Tibial artery (tissue), 4 donors: ENCODE measurements around the gene AHSA1.
"Not testable (repeated sequence)": the region's sequence is repeated elsewhere in the genome, so short reads cannot be mapped to it uniquely, and the experiment has no call there.

Source experiments
- DNase-seq, 2 donors: peaks; one replicate each; pipeline ENCODE4 v3.0.0-alpha.2; 2019
- H3K27ac ChIP-seq, 2 donors: fragments of 200-600 bp; sonication (generic) in 1 of 2; 1 replicate in 1 of 2; 2 replicates in 1 of 2; pipeline ENCODE4 v1.5.1; 2018 to 2019; ENCODE audit warnings: mild to moderate bottlenecking in 1 of 2
- H3K27me3 ChIP-seq, 2 donors: fragments of 200-600 bp; sonication (generic) in 1 of 2; one replicate each; pipeline versions ENCODE4 v1.5.1 to v1.6.0; 2016 to 2019
- H3K36me3 ChIP-seq, 3 donors: fragments of 200-600 bp; sonication (generic) in 2 of 3; one replicate each; pipeline ENCODE4 v1.5.1; 2016 to 2019; ENCODE audit warnings: mild to moderate bottlenecking in 2 of 3
- H3K4me1 ChIP-seq, 4 donors: fragments of 200-600 bp; sonication (generic) in 2 of 4; 1 replicate in 3 of 4; 2 replicates in 1 of 4; pipeline ENCODE4 v1.5.1; 2016 to 2019
- H3K4me3 ChIP-seq, 2 donors: fragments of 200-600 bp; sonication (generic) in 1 of 2; 1 replicate in 1 of 2; 2 replicates in 1 of 2; pipeline ENCODE4 v1.5.1; 2018 to 2019; ENCODE audit warnings: mild to moderate bottlenecking in 2 of 2
- H3K9me3 ChIP-seq, 3 donors: fragments of 200-600 bp; sonication (generic) in 1 of 3; one replicate each; pipeline ENCODE4 v1.5.1; 2016 to 2019
- intact Hi-C: fragments of 100-400 bp; cut with DNase I; formaldehyde crosslinking; loops from one replicate; pipeline ENCODE4 v1.15.0; 2023; ENCODE audit warnings: low total_unique reads
- TF ChIP-seq, protein P1 (sequence below), 2 experiments: fragments of 200-600 bp in 1 of 2; fragments of 450-650 bp in 1 of 2; IDR thresholded peaks; one replicate each; pipeline ENCODE4 v1.5.1; 2017 to 2019; ENCODE audit warnings: antibody characterized with exemption in 2 of 2, mild to moderate bottlenecking in 1 of 2, moderate library complexity in 1 of 2

Gene AHSA1

DNA sequence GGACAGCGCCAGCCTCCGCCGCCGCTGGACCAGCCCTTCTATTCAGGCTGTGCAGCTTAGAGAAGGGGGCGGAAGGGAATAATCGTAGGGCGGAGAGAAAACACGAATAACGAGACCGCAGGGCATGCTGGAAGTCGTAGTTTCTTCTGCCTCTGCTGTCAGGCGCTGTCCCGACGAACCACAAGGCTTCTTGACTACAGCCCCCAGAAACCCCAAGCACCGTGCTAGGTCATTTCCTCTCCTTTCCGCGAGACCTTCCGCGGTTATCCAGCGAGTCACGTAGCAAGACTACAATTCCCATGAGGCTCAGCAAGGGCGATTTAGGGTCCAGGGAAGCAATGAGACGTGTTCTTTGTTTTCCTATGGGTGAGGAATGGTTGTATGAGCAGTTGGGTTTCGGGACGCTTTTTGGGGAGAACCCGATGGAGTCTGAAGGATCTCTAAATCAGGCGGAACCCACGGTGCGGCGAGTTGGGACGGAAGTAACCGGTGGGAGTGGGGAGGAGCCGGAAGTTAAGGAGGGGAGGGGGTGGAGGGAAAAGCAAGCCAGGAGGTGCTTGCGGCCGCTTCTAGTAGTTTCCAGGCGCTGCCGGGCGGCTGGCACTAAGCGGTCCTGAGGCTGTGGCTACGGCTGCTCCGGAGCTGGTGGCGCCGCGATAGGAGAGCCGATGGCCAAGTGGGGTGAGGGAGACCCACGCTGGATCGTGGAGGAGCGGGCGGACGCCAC is at the start of gene AHSA1, which contains the start of gene VIPAS39:
AHSA1 (plus strand) TSS at position 572 of the 727 bp plus-strand sequence; CDS start at position 669, 97 bp downstream.
VIPAS39 (minus strand) TSS at position 80 of the 727 bp plus-strand sequence. CDS start 3,499 bp downstream, outside the sequence.
- H3K27me3 ChIP-seq, result no peaks in the 10 kb centered on the region
- no peaks in the 10 kb centered on the region for H3K9me3 ChIP-seq
- H3K4me1 ChIP-seq, result peaks cover 0 to 31% (median 21%) of the 10 kb centered on the region in 4 donors
- DNase-seq, result peak; percentile 97 to 98
- TF ChIP-seq, protein P1, sequence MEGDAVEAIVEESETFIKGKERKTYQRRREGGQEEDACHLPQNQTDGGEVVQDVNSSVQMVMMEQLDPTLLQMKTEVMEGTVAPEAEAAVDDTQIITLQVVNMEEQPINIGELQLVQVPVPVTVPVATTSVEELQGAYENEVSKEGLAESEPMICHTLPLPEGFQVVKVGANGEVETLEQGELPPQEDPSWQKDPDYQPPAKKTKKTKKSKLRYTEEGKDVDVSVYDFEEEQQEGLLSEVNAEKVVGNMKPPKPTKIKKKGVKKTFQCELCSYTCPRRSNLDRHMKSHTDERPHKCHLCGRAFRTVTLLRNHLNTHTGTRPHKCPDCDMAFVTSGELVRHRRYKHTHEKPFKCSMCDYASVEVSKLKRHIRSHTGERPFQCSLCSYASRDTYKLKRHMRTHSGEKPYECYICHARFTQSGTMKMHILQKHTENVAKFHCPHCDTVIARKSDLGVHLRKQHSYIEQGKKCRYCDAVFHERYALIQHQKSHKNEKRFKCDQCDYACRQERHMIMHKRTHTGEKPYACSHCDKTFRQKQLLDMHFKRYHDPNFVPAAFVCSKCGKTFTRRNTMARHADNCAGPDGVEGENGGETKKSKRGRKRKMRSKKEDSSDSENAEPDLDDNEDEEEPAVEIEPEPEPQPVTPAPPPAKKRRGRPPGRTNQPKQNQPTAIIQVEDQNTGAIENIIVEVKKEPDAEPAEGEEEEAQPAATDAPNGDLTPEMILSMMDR (IDR thresholded peaks at IDR 0.05), result no peak
- H3K27ac ChIP-seq, result peak within 1 kb of the TSS; percentile 92 to 94
- intact Hi-C loops, result loop anchor here (5.0 kb wide), 2 partner anchors 100 to 250 kb away; partner anchors contain the start of genes ALKBH1 and SLIRP
- peaks cover 27 to 38% (median 37%) of the 10 kb centered on the region in 3 donors for H3K36me3 ChIP-seq
- peak within 1 kb of the TSS; percentile 89 for H3K4me3 ChIP-seq

DNA sequence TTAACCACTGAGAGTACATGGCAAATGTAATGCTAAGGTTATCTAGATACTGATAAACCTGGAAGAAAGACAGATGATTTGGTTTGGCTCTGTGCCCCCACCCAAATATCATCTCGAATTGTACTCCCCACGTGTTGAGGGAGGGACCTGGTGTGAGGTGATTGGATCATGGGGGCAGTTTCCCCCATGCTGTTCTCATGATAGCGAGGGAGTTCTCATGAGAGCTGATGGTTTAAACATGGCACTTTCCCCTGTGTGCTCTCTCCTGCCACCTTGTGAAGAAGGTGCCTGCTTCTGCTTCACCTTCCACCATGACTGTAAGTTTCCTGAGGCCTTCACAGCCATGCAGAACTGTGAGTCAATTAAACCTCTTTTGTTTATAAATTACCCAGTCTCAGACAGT is 48.8 kb upstream of the AHSA1 start:
- Histone ChIP-seq H3K27ac (no peak overlapping the region), H3K9me3 (no peaks in the 10 kb centered on the region), H3K4me1 (no peaks in the 10 kb centered on the region), H3K36me3 (no peaks in the 10 kb centered on the region), H3K4me3 (no peak overlapping the region), H3K27me3 (no peaks in the 10 kb centered on the region)
- DNase-seq, result no peak
- TF ChIP-seq, protein P1 (IDR thresholded peaks at IDR 0.05), result no peak
- intact Hi-C loops, result no loop called here

DNA sequence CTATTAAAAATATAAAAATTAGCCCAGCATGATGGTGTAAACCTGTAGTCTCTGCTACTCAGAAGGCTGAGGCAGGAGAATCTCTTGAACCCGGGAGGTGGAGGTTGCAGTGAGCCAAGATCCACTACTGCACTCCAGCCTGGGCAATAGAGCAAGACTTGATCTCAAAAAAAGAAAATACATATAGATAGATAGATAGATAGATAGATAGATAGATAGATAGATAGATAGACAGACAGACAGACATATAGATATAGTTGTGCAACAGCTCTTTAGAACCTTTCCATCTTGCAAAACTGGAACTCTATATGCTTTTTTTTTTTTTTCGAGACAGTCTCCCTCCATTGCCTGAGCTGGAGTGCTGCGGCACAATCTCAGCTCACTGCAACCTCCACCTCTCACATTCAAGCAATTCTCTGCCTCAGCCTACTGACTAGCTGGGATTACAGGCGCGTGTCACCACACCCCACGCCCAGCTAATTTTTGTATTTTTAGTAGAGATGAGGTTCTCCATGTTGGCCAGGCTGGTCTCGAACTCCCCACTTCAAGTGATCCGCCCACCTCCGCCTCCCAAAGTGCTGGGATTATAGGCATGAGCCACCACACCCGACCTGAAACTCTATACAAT is 42.4 kb upstream of the AHSA1 start:
- H3K27ac ChIP-seq, H3K4me3 ChIP-seq, intact Hi-C loops, H3K27me3 ChIP-seq, H3K36me3 ChIP-seq, H3K4me1 ChIP-seq, DNase-seq: not testable (repeated sequence)
- H3K9me3 ChIP-seq, result peaks cover 0 to 11% (median 8%) of the 10 kb centered on the region in 3 donors

DNA sequence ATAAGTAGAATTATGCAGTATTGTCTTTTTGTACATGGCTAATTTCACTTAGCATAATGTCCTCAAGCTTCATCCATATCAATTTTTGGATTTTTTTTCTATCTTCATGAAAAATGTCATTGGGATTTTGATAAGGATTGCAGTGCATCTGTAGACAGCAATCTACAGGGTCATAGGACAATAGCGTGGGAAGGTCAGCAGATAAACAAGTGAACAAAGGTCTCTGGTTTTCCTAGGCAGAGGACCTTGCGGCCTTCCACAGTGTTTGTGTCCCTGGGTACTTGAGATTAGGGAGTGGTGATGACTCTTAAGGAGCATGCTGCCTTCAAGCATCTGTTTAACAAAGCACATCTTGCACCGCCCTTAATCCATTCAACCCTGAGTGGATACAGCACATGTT is 41.8 kb upstream of the AHSA1 start:
- peaks cover 0 to 15% (median 14%) of the 10 kb centered on the region in 3 donors for H3K9me3 ChIP-seq
- H3K4me1 ChIP-seq, DNase-seq, H3K4me3 ChIP-seq, H3K36me3 ChIP-seq, H3K27ac ChIP-seq, intact Hi-C loops, H3K27me3 ChIP-seq: not testable (repeated sequence)

DNA sequence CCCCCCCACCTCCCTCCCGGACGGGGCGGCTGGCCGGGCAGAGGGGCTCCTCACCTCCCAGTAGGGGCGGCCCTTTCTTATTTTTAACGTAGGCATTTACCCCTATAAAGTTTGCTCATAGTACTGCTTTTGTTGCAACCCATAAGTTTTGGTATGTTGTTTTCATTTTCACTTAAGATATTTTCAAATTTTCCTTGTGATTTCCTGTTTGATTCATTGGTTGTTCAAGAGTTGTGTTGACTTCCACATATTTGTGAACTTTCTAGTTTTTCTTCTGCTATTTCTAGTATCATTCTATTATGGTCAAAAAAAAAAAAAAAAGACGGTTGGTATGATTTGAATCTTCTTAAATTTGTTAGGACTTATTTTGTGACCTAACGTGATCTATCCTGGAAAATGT is 41.1 kb upstream of the AHSA1 start:
- no peak for DNase-seq
- peaks cover 0 to 15% (median 14%) of the 10 kb centered on the region in 3 donors for H3K9me3 ChIP-seq
- intact Hi-C loops, result no loop called here
- no peaks in the 10 kb centered on the region for H3K27me3 ChIP-seq
- no peak overlapping the region for H3K4me3 ChIP-seq
- H3K36me3 ChIP-seq, result peaks cover 0 to 12% (median 6%) of the 10 kb centered on the region in 3 donors
- H3K4me1 ChIP-seq, result no peaks in the 10 kb centered on the region
- no peak overlapping the region for H3K27ac ChIP-seq
- TF ChIP-seq, protein P1 (IDR thresholded peaks at IDR 0.05), result no peak

DNA sequence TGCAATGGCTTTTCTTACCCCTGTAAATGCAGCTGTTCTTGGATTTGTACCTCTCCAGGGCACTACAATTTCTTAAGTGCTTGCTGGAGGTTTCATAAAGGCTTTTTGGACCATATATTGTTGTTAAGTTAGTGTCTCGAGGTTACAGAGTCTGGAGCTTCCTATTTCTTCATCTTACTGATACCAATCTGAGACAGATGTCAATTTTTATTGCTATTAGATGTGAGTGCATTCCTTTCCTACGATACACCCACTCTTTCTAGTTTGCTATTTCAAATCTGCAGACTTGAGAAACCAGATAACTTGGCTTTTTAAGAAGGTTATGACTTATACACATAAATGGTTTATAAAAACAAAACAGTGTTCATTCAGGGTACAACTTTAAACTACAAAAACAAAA is 36.7 kb upstream of the AHSA1 start:
- Histone ChIP-seq H3K27me3 (no peaks in the 10 kb centered on the region), H3K4me3 (no peak overlapping the region), H3K4me1 (no peaks in the 10 kb centered on the region), H3K36me3 (peaks cover 36 to 55% (median 49%) of the 10 kb centered on the region in 3 donors), H3K9me3 (peaks cover 0 to 15% (median 14%) of the 10 kb centered on the region in 3 donors), H3K27ac (no peak overlapping the region)
- TF ChIP-seq, protein P1 (IDR thresholded peaks at IDR 0.05), result no peak
- intact Hi-C loops, result no loop called here
- no peak for DNase-seq
